Spleen (tissue), 11 donors: ENCODE measurements around the gene KCNB1. TPM values are rescaled to one million over a fixed set of nuclear protein-coding genes. Genes with fewer than 3 reads are reported as not detected.

Experiments used
- DNase-seq: peaks from one replicate; pipeline ENCODE4 v3.0.0-alpha.2; 2020
- H3K27ac ChIP-seq, 8 donors: fragments of 200-600 bp; sonication (generic) in 7 of 8; 1 replicate in 4 of 8; 2 replicates in 4 of 8; pipeline versions ENCODE4 v1.5.0 to v1.8.0; 2016 to 2021; ENCODE audit warnings: inconsistent platforms in 4 of 8, mild to moderate bottlenecking in 4 of 8, moderate library complexity in 1 of 8
- H3K27me3 ChIP-seq, 7 donors: fragments of 200-600 bp; sonication (generic) in 6 of 7; replicated peaks in 1 of 7; 1 replicate in 4 of 7; 2 replicates in 3 of 7; pipeline versions ENCODE4 v1.5.0 to v1.8.0; 2016 to 2021; ENCODE audit warnings: inconsistent platforms in 3 of 7, mild to moderate bottlenecking in 1 of 7
- H3K36me3 ChIP-seq, 6 donors: fragments of 200-600 bp; sonication (generic) in 5 of 6; 1 replicate in 4 of 6; 2 replicates in 2 of 6; pipeline versions ENCODE4 v1.5.0 to v1.8.0; 2016 to 2021; ENCODE audit warnings: inconsistent platforms in 2 of 6
- H3K4me1 ChIP-seq, 6 donors: fragments of 200-600 bp; sonication (generic) in 5 of 6; 1 replicate in 3 of 6; 2 replicates in 3 of 6; pipeline versions ENCODE4 v1.5.0 to v1.8.0; 2016 to 2021; ENCODE audit warnings: inconsistent platforms in 3 of 6
- H3K4me3 ChIP-seq, 8 donors: fragments of 200-600 bp; sonication (generic) in 7 of 8; 1 replicate in 4 of 8; 2 replicates in 4 of 8; pipeline versions ENCODE4 v1.5.0 to v1.8.0; 2016 to 2021; ENCODE audit warnings: inconsistent platforms in 4 of 8, mild to moderate bottlenecking in 4 of 8, moderate library complexity in 2 of 8
- H3K9me3 ChIP-seq, 8 donors: fragments of 200-600 bp; sonication (generic) in 7 of 8; 1 replicate in 4 of 8; 2 replicates in 4 of 8; pipeline versions ENCODE4 v1.5.0 to v1.8.0; 2016 to 2021; ENCODE audit warnings: inconsistent platforms in 4 of 8
- POLR2A ChIP-seq, 3 donors: fragments of 450-650 bp; IDR thresholded peaks; one replicate each; pipeline ENCODE4 v1.5.1; 2017; ENCODE audit warnings: antibody characterized with exemption in 3 of 3, mild to moderate bottlenecking in 1 of 3
- POLR2AphosphoS5 ChIP-seq, 3 donors: sonication (generic); formaldehyde crosslinking; IDR thresholded peaks; one replicate each; pipeline ENCODE4 v1.5.1; 2017; ENCODE audit warnings: antibody characterized with exemption in 3 of 3
- WGBS, 5 donors: extraction: QIAGEN DNeasy Blood & Tissue Kit in 3 of 5; methylation state at CpG; one replicate each; pipeline versions ENCODE4 v1.1.5 to v1.1.7; 2013 to 2018; 5-methylcytosine and 5-hydroxymethylcytosine counted together
- intact Hi-C: fragments of 100-400 bp; cut with DNase I; formaldehyde crosslinking; loops from one replicate; pipeline ENCODE4 v1.15.0; 2023; ENCODE audit warnings: low total_unique reads
- polyA plus RNA-seq, 3 donors: library from polyadenylated mRNA; stranded (reverse); fragments of 200-250 nt; gene quantifications; one replicate each; pipeline ENCODE4 v1.2.1, GENCODE V29; 2013
- total RNA-seq, 7 donors: library from RNA; depleted of rRNA in 3 of 7; stranded (reverse); fragments of >200 nt in 3 of 7; fragmentation: NEBNext Ultra II Directional in 4 of 7; extraction: Animal tissue kit (Norgen Biotek cat#: 25700) in 4 of 7; gene quantifications; one replicate each; pipeline versions ENCODE4 v1.1.0 to v1.2.1, GENCODE V29; 2016 to 2021
- TF ChIP-seq, protein P1 (sequence below), 11 experiments: fragments of 200-600 bp in 7 of 11; fragments of 450-650 bp in 4 of 11; sonication (generic) in 4 of 11; IDR thresholded peaks in 8 of 11; conservative IDR thresholded peaks in 3 of 11; 1 replicate in 7 of 11; 2 replicates in 4 of 11; pipeline versions ENCODE4 v1.4.0 to v1.8.0; 2016 to 2021; ENCODE audit warnings: antibody characterized with exemption in 11 of 11, inconsistent platforms in 4 of 11, mild to moderate bottlenecking in 1 of 11
- donor health status: healthy with polysubstance abuse.
- donor health status: DM: no; HTN: no; CAD: no; lungs with moderate emphysema.
- donor health status: DM: no; HTN: no; CAD: no.
- donor health status: Bipolar disorder and iron deficiency.
- donor health status: healthy.
- donor health status: DM: no; HTN: no; CAD: no.
- donor health status: DM: yes; HTN: yes; CAD: no.

The KCNB1 gene
- total and polyA plus RNA-seq, 10 donors: 0.02 to 3.2 (median 0.51) TPM

DNA sequence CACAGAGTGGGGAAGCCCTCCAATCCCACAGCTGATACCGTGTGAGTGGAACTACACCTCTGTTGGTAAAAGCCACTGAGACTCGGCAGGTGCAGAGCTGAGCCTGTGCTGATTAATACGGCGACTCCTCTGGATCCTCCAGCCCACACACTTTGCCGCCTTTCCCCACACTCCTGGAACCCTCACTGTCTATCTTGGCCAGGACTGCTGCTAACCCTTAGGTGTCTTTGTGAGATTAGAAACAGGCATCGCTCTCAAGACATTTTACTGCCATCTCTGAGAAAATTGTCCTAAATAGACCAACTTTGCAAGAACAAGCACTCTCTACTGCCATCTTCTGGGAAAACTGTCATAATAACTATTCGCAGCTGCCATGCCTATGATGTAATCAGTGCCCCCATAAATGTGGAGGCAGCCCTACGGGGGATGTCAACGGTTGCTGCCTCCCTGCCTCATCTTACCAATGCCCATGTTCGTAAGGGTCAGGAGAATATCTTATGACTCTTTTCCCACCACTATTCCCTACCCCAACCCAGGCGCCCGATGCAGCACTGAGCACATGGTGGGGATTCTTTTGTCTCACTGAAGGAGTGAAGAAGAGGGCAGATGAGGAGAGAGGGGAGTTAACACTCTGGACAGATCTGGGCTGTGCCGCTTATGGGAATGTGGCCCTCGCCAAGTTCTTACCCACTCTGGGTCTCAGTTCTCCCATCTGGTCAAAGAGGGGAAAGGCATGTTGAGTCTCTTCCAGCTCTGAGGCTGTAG is 26.1 kb upstream of the KCNB1 start:
- Histone ChIP-seq H3K36me3 (no peaks in the 10 kb centered on the region), H3K27me3 (peaks cover 0 to 93% (median 16%) of the 10 kb centered on the region in 7 donors), H3K27ac (no peak overlapping the region), H3K4me1 (no peaks in the 10 kb centered on the region), H3K9me3 (no peaks in the 10 kb centered on the region), H3K4me3 (no peak overlapping the region)
- DNase-seq: no peak
- 47 to 63% (median 56%) methylated on average over 14 of the region's 14 CpGs for WGBS, 5 donors
- TF ChIP-seq, protein P1, sequence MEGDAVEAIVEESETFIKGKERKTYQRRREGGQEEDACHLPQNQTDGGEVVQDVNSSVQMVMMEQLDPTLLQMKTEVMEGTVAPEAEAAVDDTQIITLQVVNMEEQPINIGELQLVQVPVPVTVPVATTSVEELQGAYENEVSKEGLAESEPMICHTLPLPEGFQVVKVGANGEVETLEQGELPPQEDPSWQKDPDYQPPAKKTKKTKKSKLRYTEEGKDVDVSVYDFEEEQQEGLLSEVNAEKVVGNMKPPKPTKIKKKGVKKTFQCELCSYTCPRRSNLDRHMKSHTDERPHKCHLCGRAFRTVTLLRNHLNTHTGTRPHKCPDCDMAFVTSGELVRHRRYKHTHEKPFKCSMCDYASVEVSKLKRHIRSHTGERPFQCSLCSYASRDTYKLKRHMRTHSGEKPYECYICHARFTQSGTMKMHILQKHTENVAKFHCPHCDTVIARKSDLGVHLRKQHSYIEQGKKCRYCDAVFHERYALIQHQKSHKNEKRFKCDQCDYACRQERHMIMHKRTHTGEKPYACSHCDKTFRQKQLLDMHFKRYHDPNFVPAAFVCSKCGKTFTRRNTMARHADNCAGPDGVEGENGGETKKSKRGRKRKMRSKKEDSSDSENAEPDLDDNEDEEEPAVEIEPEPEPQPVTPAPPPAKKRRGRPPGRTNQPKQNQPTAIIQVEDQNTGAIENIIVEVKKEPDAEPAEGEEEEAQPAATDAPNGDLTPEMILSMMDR (IDR thresholded peaks at IDR 0.05 in 8 of 11, conservative IDR thresholded peaks at IDR 0.05 in 3 of 11): peak in 7 of 11 experiments; percentile 34 to 58 (median 44)
- TF ChIP-seq POLR2A (IDR thresholded peaks at IDR 0.05): no peak
- intact Hi-C loops: loop anchor here (10.0 kb wide), 1 partner anchor 174 kb away; no protein-coding TSS in a partner anchor

DNA sequence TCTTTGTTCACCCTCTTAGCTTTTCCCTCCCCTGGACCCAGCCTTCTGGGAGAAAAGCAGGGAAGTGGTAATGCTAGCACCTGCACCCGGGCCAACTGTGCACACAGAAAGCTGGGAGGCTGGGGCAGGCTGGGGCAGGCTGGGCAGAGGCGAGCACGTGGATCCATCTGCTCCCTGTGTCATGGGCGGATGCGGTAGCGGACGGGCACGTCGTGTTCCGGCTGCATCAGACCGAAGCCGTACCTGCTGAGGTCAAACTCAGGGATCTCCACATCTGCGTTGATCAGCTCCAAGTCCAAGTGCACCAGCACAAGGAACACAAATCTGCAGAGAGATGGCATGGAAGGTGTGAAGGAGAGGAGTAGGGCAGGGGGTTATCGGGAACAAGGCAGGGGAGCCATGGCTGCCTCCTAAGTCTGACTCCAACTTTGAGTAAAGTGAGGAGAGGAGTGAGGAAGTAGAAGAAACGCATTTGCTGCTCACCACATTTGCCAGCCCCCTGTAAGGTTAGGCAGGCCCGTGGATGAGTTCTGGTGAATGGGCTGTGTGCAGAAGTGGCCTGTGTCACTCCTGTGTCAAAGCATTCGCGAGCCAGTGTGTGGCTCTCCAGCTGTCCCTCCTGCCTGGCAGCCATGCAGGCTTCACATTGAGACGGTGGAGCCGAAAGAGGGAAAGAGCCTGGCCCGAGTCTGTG is 25.4 kb upstream of the KCNB1 start:
- Histone ChIP-seq H3K9me3 (no peaks in the 10 kb centered on the region), H3K4me3 (no peak overlapping the region), H3K4me1 (no peaks in the 10 kb centered on the region), H3K27me3 (peaks cover 0 to 93% (median 22%) of the 10 kb centered on the region in 7 donors), H3K36me3 (no peaks in the 10 kb centered on the region), H3K27ac (no peak overlapping the region)
- 82 to 87% (median 83%) methylated on average over 14 to 21 of the region's 21 CpGs for WGBS, 5 donors
- intact Hi-C loops: loop anchor here (10.0 kb wide), 1 partner anchor 173 kb away; no protein-coding TSS in a partner anchor
- DNase-seq: no peak
- TF ChIP-seq, protein P1 (IDR thresholded peaks at IDR 0.05 in 8 of 11, conservative IDR thresholded peaks at IDR 0.05 in 3 of 11): no peak
- TF ChIP-seq POLR2A (IDR thresholded peaks at IDR 0.05) (no peak), POLR2AphosphoS5 (IDR thresholded peaks at IDR 0.05) (no peak)

- no peaks in the 10 kb centered on the region for H3K9me3 ChIP-seq
- TF ChIP-seq, protein P1 (IDR thresholded peaks at IDR 0.05 in 8 of 11, conservative IDR thresholded peaks at IDR 0.05 in 3 of 11): no peak
- TF ChIP-seq POLR2AphosphoS5 (IDR thresholded peaks at IDR 0.05) (no peak), POLR2A (IDR thresholded peaks at IDR 0.05) (no peak)
- DNase-seq: no peak
- no peaks in the 10 kb centered on the region for H3K4me1 ChIP-seq
- no peak overlapping the region for H3K4me3 ChIP-seq
- WGBS, 5 donors: 0 to 6% (median 4%) methylated on average over 8 to 9 of the region's 9 CpGs
- peaks cover 0 to 87% (median 22%) of the 10 kb centered on the region in 7 donors for H3K27me3 ChIP-seq
- intact Hi-C loops: loop anchor here (10.0 kb wide), 1 partner anchor 171 kb away; no protein-coding TSS in a partner anchor
- H3K36me3 ChIP-seq: no peaks in the 10 kb centered on the region
- no peak overlapping the region for H3K27ac ChIP-seq
These were observed 23.1 kb upstream of the KCNB1 start for GRCh38 chr20:49505518-49505917.

GRCh38 chr20:49503176-49503575 is 20.7 kb upstream of the KCNB1 start:
- intact Hi-C loops: loop anchor here (10.0 kb wide), 1 partner anchor 168 kb away; no protein-coding TSS in a partner anchor
- TF ChIP-seq, protein P1 (IDR thresholded peaks at IDR 0.05 in 8 of 11, conservative IDR thresholded peaks at IDR 0.05 in 3 of 11): no peak
- TF ChIP-seq POLR2AphosphoS5 (IDR thresholded peaks at IDR 0.05) (no peak), POLR2A (IDR thresholded peaks at IDR 0.05) (no peak)
- no peak for DNase-seq
- 79 to 86% (median 82%) methylated on average over 6 of the region's 6 CpGs for WGBS, 5 donors
- Histone ChIP-seq H3K27me3 (peaks cover 0 to 78% (median 16%) of the 10 kb centered on the region in 7 donors), H3K27ac (no peak overlapping the region), H3K36me3 (no peaks in the 10 kb centered on the region), H3K4me1 (no peaks in the 10 kb centered on the region), H3K9me3 (peaks cover 0 to 4% (median 0%) of the 10 kb centered on the region in 8 donors), H3K4me3 (no peak overlapping the region)
